Keratinocyte (primary cell): Measurements from ENCODE around the gene DYNLT2. TPM values are rescaled to one million over a fixed set of nuclear protein-coding genes. Genes with fewer than 3 reads are reported as not detected.

Experiments used
- DNase-seq: peaks from one replicate; pipeline ENCODE4 v3.0.0-alpha.2; 2011; ENCODE audit warnings: low read depth, missing footprints, low spot score
- FAIRE-seq: peaks from 2 replicates; lab custom pipeline; 2011; peaks lifted over from hg19 to GRCh38; lab: Jason Lieb, UNC
- H2AFZ ChIP-seq: 2 replicates; pipeline ENCODE4 v1.6.0; 2012; ENCODE audit warnings: low read length, control low read depth, inconsistent platforms; ENCODE audit not compliant: control insufficient read depth
- H3K27ac ChIP-seq: 2 replicates; pipeline ENCODE4 v1.5.1; 2011; ENCODE audit warnings: low read length; ENCODE audit not compliant: control insufficient read depth, insufficient read depth
- H3K27me3 ChIP-seq: 3 replicates; pipeline ENCODE4 v1.6.0; 2011; ENCODE audit warnings: low read length; ENCODE audit not compliant: control insufficient read depth, insufficient read depth; ENCODE audit errors: extremely low read depth
- H3K36me3 ChIP-seq, 2 experiments: 2 replicates in 1 of 2; 3 replicates in 1 of 2; pipeline ENCODE4 v1.5.1; 2011; ENCODE audit warnings: low read length in 2 of 2, mild to moderate bottlenecking in 1 of 2; ENCODE audit not compliant: control insufficient read depth in 2 of 2, insufficient read depth in 2 of 2; ENCODE audit errors: extremely low read depth in 1 of 2
- H3K4me1 ChIP-seq: 3 replicates; pipeline ENCODE4 v1.5.1; 2011; ENCODE audit warnings: low read length; ENCODE audit not compliant: control insufficient read depth, insufficient read depth; ENCODE audit errors: extremely low read depth
- H3K4me2 ChIP-seq: 3 replicates; pipeline ENCODE4 v1.6.0; 2011; ENCODE audit warnings: low read depth, low read length; ENCODE audit not compliant: control insufficient read depth, insufficient read depth; ENCODE audit errors: extremely low read depth
- H3K4me3 ChIP-seq, 3 experiments: fragments of 200-600 bp in 1 of 3; sonication (generic) in 1 of 3; 2 replicates in 2 of 3; 3 replicates in 1 of 3; pipeline ENCODE4 v1.5.1; 2011 to 2016; ENCODE audit warnings: low read length in 3 of 3, mild to moderate bottlenecking in 3 of 3, control low read depth in 2 of 3, inconsistent platforms in 1 of 3, low read depth in 1 of 3, mixed read lengths in 1 of 3, mixed run types in 1 of 3, moderate library complexity in 1 of 3; ENCODE audit not compliant: control insufficient read depth in 2 of 3, insufficient read depth in 2 of 3; ENCODE audit errors: extremely low read depth in 1 of 3
- H3K79me2 ChIP-seq: 2 replicates; pipeline ENCODE4 v1.6.0; 2012; ENCODE audit warnings: low read length; ENCODE audit not compliant: control insufficient read depth, insufficient read depth
- H3K9ac ChIP-seq: 3 replicates; pipeline ENCODE4 v1.6.0; 2011; ENCODE audit warnings: low read length; ENCODE audit not compliant: control insufficient read depth, insufficient read depth; ENCODE audit errors: extremely low read depth
- H3K9me1 ChIP-seq: 3 replicates; pipeline ENCODE4 v1.6.0; 2011; ENCODE audit warnings: low read length; ENCODE audit not compliant: control insufficient read depth, insufficient read depth; ENCODE audit errors: extremely low read depth
- H3K9me3 ChIP-seq: 2 replicates; pipeline ENCODE4 v1.5.1; 2012; ENCODE audit warnings: low read depth, low read length; ENCODE audit not compliant: control insufficient read depth
- H4K20me1 ChIP-seq: 3 replicates; pipeline ENCODE4 v1.6.0; 2011; ENCODE audit warnings: low read length; ENCODE audit not compliant: control insufficient read depth, insufficient read depth; ENCODE audit errors: extremely low read depth
- CTCF ChIP-seq, 3 experiments: IDR thresholded peaks in 1 of 3; conservative IDR thresholded peaks in 1 of 3; optimal IDR thresholded peaks in 1 of 3; 2 replicates in 2 of 3; 3 replicates in 1 of 3; pipeline versions ENCODE3 to v1.5.1; 2011; ENCODE audit warnings: low read length in 3 of 3, mild to moderate bottlenecking in 3 of 3, moderate library complexity in 2 of 3, control low read depth in 1 of 3, inconsistent platforms in 1 of 3; ENCODE audit not compliant: insufficient read depth in 2 of 3; ENCODE audit errors: extremely low read depth in 1 of 3
- EZH2 ChIP-seq: IDR thresholded peaks from one replicate; pipeline ENCODE4 v1.6.1; 2012; ENCODE audit warnings: inconsistent platforms, mild to moderate bottlenecking, low read length, moderate library complexity
- dilution Hi-C: fragments of 300-500 bp; cut with MboI; formaldehyde crosslinking; loops from one replicate; pipeline ENCODE4 v1.7.0; 2020; ENCODE audit warnings: low sequenced_read_pairs; ENCODE audit not compliant: extremely low pct_ligation_motif_present
- polyA plus RNA-seq, 5 experiments: library from polyadenylated mRNA; depleted of rRNA in 3 of 5; stranded (reverse) in 3 of 5; stranded (forward) in 1 of 5; unstranded in 1 of 5; fragments of >200 nt; gene quantifications; 1 replicate in 1 of 5; 2 replicates in 3 of 5; 3 replicates in 1 of 5; pipeline versions ENCODE4 v1.2.1 to v1.2.3, GENCODE V29; 2011 to 2012; ENCODE audit warnings: missing spikeins in 2 of 5, low read depth in 1 of 5, low replicate concordance in 1 of 5

DYNLT2 gene
- polyA plus RNA-seq, 1 donor (not counting 4 experiments of a cell fraction or from before 2014, with no cell fraction given) = 0.58 TPM

GRCh38 chr6:169783401-169783800 lies 32.0 kb upstream of the DYNLT2 start:
- no peak for FAIRE-seq
- dilution Hi-C loops = no loop called here
- H3K4me2 ChIP-seq = no peak overlapping the region

GRCh38 chr6:169782966-169783365 lies 31.6 kb upstream of the DYNLT2 start:
- DNase-seq (no peak), FAIRE-seq (no peak)
- no peaks in the 10 kb centered on the region for H3K79me2 ChIP-seq
- H3K27me3 ChIP-seq = no peaks in the 10 kb centered on the region
- no peak overlapping the region for H3K9ac ChIP-seq
- no peak overlapping the region for H3K4me2 ChIP-seq
- TF ChIP-seq EZH2 = no peak
- no peak for TF ChIP-seq CTCF (optimal IDR thresholded peaks at IDR 0.05 in 1 of 3, IDR thresholded peaks at IDR 0.05 in 1 of 3, conservative IDR thresholded peaks at IDR 0.05 in 1 of 3; ENCODE audit: extremely low read depth in 1 of 3, insufficient read depth in 2 of 3, low read length in 3 of 3)
- no peaks in the 10 kb centered on the region for H4K20me1 ChIP-seq
- H2AFZ ChIP-seq = no peak overlapping the region
- dilution Hi-C loops = no loop called here
- H3K9me3 ChIP-seq = no peaks in the 10 kb centered on the region
- H3K4me3 ChIP-seq = no peak overlapping the region
- H3K9me1 ChIP-seq = no peaks in the 10 kb centered on the region
- no peak overlapping the region for H3K27ac ChIP-seq
- peaks cover 0 to 7% of the 10 kb centered on the region in 2 experiments for H3K36me3 ChIP-seq
- no peaks in the 10 kb centered on the region for H3K4me1 ChIP-seq

More at GRCh38 chr6:169783401-169783800, 32.0 kb upstream of the DYNLT2 start:
- Histone ChIP-seq H3K4me1 (no peaks in the 10 kb centered on the region), H2AFZ (no peak overlapping the region), H3K36me3 (peaks cover 0 to 7% of the 10 kb centered on the region in 2 experiments), H3K79me2 (no peaks in the 10 kb centered on the region), H3K9me1 (no peaks in the 10 kb centered on the region), H4K20me1 (no peaks in the 10 kb centered on the region), H3K4me3 (no peak overlapping the region), H3K27me3 (no peaks in the 10 kb centered on the region), H3K27ac (no peak overlapping the region), H3K9ac (no peak overlapping the region), H3K9me3 (no peaks in the 10 kb centered on the region)
- no peak for DNase-seq
- no peak for TF ChIP-seq CTCF (optimal IDR thresholded peaks at IDR 0.05 in 1 of 3, IDR thresholded peaks at IDR 0.05 in 1 of 3, conservative IDR thresholded peaks at IDR 0.05 in 1 of 3; ENCODE audit: extremely low read depth in 1 of 3, insufficient read depth in 2 of 3, low read length in 3 of 3)
- TF ChIP-seq EZH2 = no peak
